ENCODE data around the gene BTN2A1.

BTN2A1 gene

GRCh38 chr6:26491604-26492003, 33.8 kb downstream of the BTN2A1 start:
- Histone ChIP-seq H3K9me2 (replicated peaks; ENCODE audit: control insufficient read depth, low read length) (no peaks in the 10 kb centered on the region), H3K4me1 (ENCODE audit: control insufficient read depth, low read length) (no peaks in the 10 kb centered on the region), H3K27me3 (ENCODE audit: control insufficient read depth, low read length) (no peaks in the 10 kb centered on the region), H4K20me1 (ENCODE audit: control insufficient read depth, insufficient read depth, low read depth, low read length) (no peaks in the 10 kb centered on the region), H3K9me3 (ENCODE audit: control insufficient read depth, insufficient read depth, low read length) (no peaks in the 10 kb centered on the region), H3K36me3 (ENCODE audit: control insufficient read depth, low read length) (no peaks in the 10 kb centered on the region), H3K27ac (ENCODE audit: low read depth, low read length) (no peak overlapping the region), H3K79me2 (ENCODE audit: control insufficient read depth, low read length) (no peaks in the 10 kb centered on the region), H3K4me2 (ENCODE audit: low read length) (no peak overlapping the region), H3F3A (ENCODE audit: control insufficient read depth, insufficient read depth) (no peaks in the 10 kb centered on the region), H3K4me3 (ENCODE audit: low read length) (no peak overlapping the region)
- no peak for TF ChIP-seq EZH2phosphoT487 (IDR thresholded peaks at IDR 0.05; ENCODE audit: borderline replicate concordance, low read length)
- no peak for TF ChIP-seq CTCF (IDR thresholded peaks at IDR 0.05; ENCODE audit: low read depth, low read length, poor library complexity, severe bottlenecking)

GRCh38 chr6:26493258-26493657, 35.5 kb downstream of the BTN2A1 start:
- H3K36me3 ChIP-seq (ENCODE audit: control insufficient read depth, low read length) = no peaks in the 10 kb centered on the region
- no peaks in the 10 kb centered on the region for H3K79me2 ChIP-seq (ENCODE audit: control insufficient read depth, low read length)
- H3F3A ChIP-seq (ENCODE audit: control insufficient read depth, insufficient read depth) = 0 out of 2 replicates have a peak, but pooled peaks cover 3% of the 10 kb centered on the region
- H3K9me3 ChIP-seq (ENCODE audit: control insufficient read depth, insufficient read depth, low read length) = no peaks in the 10 kb centered on the region
- no peak overlapping the region for H3K4me2 ChIP-seq (ENCODE audit: low read length)
- H3K9me2 ChIP-seq (replicated peaks; ENCODE audit: control insufficient read depth, low read length) = no peaks in the 10 kb centered on the region
- no peak overlapping the region for H3K4me3 ChIP-seq (ENCODE audit: low read length)
- H3K4me1 ChIP-seq (ENCODE audit: control insufficient read depth, low read length) = peaks cover 5% of the 10 kb centered on the region
- TF ChIP-seq EZH2phosphoT487 (IDR thresholded peaks at IDR 0.05; ENCODE audit: borderline replicate concordance, low read length) (no peak), CTCF (IDR thresholded peaks at IDR 0.05; ENCODE audit: low read depth, low read length, poor library complexity, severe bottlenecking) (no peak)
- no peak overlapping the region for H3K27ac ChIP-seq (ENCODE audit: low read depth, low read length)
- H4K20me1 ChIP-seq (ENCODE audit: control insufficient read depth, insufficient read depth, low read depth, low read length) = no peaks in the 10 kb centered on the region
- no peaks in the 10 kb centered on the region for H3K27me3 ChIP-seq (ENCODE audit: control insufficient read depth, low read length)

GRCh38 chr6:26494117-26494516, 36.4 kb downstream of the BTN2A1 start:
- Histone ChIP-seq H3K9me2 (replicated peaks; ENCODE audit: control insufficient read depth, low read length) (no peaks in the 10 kb centered on the region), H3K36me3 (ENCODE audit: control insufficient read depth, low read length) (no peaks in the 10 kb centered on the region), H3K4me3 (ENCODE audit: low read length) (no peak overlapping the region), H3K27ac (ENCODE audit: low read depth, low read length) (no peak overlapping the region), H3K27me3 (ENCODE audit: control insufficient read depth, low read length) (no peaks in the 10 kb centered on the region), H3K4me1 (ENCODE audit: control insufficient read depth, low read length) (peaks cover 5% of the 10 kb centered on the region), H3F3A (ENCODE audit: control insufficient read depth, insufficient read depth) (0 out of 2 replicates have a peak, but pooled peaks cover 3% of the 10 kb centered on the region), H4K20me1 (ENCODE audit: control insufficient read depth, insufficient read depth, low read depth, low read length) (no peaks in the 10 kb centered on the region), H3K9me3 (ENCODE audit: control insufficient read depth, insufficient read depth, low read length) (no peaks in the 10 kb centered on the region), H3K4me2 (ENCODE audit: low read length) (no peak overlapping the region), H3K79me2 (ENCODE audit: control insufficient read depth, low read length) (no peaks in the 10 kb centered on the region)
- TF ChIP-seq EZH2phosphoT487 (IDR thresholded peaks at IDR 0.05; ENCODE audit: borderline replicate concordance, low read length) = no peak
- no peak for TF ChIP-seq CTCF (IDR thresholded peaks at IDR 0.05; ENCODE audit: low read depth, low read length, poor library complexity, severe bottlenecking)

Measured in DOHH2 (cell line).